Fibroblast of villous mesenchyme (primary cell): Measurements from ENCODE around the gene MOK. TPM values are rescaled to one million over a fixed set of nuclear protein-coding genes. Genes with fewer than 3 reads are reported as not detected.
A peak's percentile ranks its signal among the peaks of the same experiment; 100 is the strongest.
"Not testable (repeated sequence)": the region's sequence is repeated elsewhere in the genome, so short reads cannot be mapped to it uniquely, and the experiment has no call there.

Source experiments
- DNase-seq: peaks from one replicate; pipeline ENCODE4 v3.0.0-alpha.2; 2010; ENCODE audit warnings: low read depth
- H3K4me3 ChIP-seq: 2 replicates; pipeline ENCODE4 v1.5.1; 2011; ENCODE audit warnings: low read depth, mild to moderate bottlenecking, low read length
- CTCF ChIP-seq: IDR thresholded peaks from 2 replicates; pipeline ENCODE4 v1.5.1; 2012; ENCODE audit warnings: low read depth, mild to moderate bottlenecking, low read length; ENCODE audit not compliant: insufficient read depth
- total RNA-seq: library from RNA; depleted of rRNA; stranded (reverse); fragments of >200 nt; gene quantifications from 2 replicates; pipeline ENCODE4 v1.2.3, GENCODE V29; 2012

The MOK gene
- total RNA-seq, 1 donor: 16.0 TPM

GRCh38 chr14:102249041-102249440 is 55.9 kb downstream of the MOK start:
- H3K4me3 ChIP-seq: no peak overlapping the region
- DNase-seq: peak; percentile 58
- no peak for TF ChIP-seq CTCF

DNA sequence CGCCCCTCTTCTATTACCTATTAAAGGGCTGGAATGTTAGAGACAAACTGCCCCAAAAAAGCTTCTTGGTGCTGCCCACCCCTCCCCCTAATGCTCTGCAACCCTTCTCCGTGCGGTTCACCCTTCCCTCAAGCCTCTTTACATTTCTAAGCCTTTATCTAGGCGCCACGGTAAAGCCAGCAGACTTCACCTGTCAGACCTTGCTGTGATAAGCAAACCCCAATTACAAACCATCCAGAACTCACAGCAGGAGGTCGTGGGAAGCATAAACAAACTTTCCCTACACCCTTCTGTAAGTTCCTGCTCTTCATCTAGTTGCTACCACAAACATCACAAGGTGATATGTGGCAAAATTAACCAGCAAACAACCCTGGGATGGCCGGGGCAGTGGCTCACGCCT is 56.8 kb downstream of the MOK start:
- H3K4me3 ChIP-seq: no peak overlapping the region
- no peak for TF ChIP-seq CTCF
- peak; percentile 16 for DNase-seq

DNA sequence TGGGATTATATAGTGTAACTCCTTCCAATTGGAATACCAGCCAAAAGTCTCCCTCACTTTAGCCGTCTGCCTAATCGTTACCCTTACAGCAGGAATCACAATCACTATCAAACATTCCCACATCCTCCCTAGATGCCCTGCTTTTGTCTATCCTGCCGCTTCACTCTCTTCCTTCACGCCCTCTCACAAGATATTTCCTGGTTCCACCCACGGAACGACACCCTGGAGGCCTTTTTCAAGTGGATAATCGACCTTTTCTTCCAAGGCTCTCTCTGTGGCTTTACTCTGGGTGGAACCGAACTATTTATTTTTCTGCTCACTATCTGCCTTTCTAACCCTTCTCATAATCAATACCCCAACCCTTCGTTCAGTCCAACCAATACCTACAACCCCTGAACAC is 58.9 kb downstream of the MOK start:
- no peak overlapping the region for H3K4me3 ChIP-seq
- DNase-seq: no peak
- no peak for TF ChIP-seq CTCF

DNA sequence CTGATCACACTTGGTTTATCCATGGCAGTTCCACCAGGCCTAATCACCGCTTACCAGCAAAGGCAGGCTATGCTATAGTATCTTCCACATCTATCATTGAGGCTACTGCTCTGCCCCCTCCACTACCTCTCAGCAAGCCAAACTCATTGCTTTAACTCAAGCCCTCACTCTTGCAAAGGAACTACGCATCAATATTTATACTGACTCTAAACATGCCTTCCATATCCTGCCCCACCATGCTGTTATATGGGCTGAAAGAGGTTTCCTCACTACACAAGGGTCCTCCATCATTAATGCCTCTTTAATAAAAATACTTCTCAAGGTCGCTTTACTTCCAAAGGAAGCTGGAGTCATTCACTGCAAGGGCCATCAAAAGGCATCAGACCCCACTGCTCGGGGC is 61.2 kb downstream of the MOK start:
- H3K4me3 ChIP-seq, DNase-seq: not testable (repeated sequence)

GRCh38 chr14:102241147-102241546 is 63.8 kb downstream of the MOK start:
- H3K4me3 ChIP-seq: no peak overlapping the region
- no peak for TF ChIP-seq CTCF
- no peak for DNase-seq

GRCh38 chr14:102240481-102240880 is 64.5 kb downstream of the MOK start:
- DNase-seq, H3K4me3 ChIP-seq: not testable (repeated sequence)

GRCh38 chr14:102239231-102239630 is 65.7 kb downstream of the MOK start:
- TF ChIP-seq CTCF: no peak
- DNase-seq: no peak
- H3K4me3 ChIP-seq: no peak overlapping the region

DNA sequence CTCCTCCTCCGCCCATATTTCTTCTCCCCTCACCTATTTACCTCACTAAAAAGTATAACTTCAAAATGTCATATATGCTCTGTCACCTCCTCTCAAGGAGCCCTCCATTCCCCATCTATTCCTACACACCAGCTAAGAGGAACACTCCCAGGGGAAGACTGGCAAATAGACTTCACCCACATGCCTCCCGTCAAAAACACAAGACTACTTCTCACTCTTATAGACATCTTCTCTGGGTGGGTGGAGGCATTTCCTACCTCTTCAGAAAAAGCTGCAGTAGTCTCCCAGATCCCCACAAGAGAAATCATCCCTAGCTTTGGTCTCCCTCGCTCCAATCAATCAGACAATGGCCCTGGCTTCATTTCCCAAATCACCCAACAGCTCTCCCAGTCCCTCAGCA is 66.2 kb downstream of the MOK start:
- TF ChIP-seq CTCF: no peak
- H3K4me3 ChIP-seq: no peak overlapping the region
- no peak for DNase-seq
